Measurements from ENCODE around the gene GALK2. TPM values are rescaled to one million over a fixed set of nuclear protein-coding genes. Genes with fewer than 3 reads are reported as not detected.

The GALK2 gene
- total RNA-seq, 1 donor from 2014 or later, result 10.0 TPM

DNA sequence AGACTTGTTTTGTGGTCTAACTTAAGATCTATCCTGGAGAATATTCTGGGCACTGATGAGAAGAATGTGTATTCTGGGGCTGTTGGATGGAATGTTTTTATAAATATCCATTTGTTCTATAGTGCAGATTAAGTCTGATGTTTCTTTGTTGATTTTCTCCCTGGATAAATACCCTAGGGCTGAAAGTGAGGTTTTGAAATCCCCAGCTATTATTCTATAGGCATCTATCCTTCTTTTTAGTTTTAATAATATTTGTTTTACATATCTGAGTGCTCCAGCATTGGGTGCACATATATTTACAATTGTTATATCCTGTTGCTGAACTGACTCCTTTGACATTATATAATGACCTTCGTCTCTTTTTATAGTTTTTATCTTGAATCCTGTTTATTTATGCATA is 42.9 kb downstream of the GALK2 start:
- intact Hi-C loops (cut with DNase I), result no loop called here
- Histone ChIP-seq H3K9me3 (peaks cover 0 to 31% of the 10 kb centered on the region in 2 donors), H3K36me3 (peaks cover 0 to 6% of the 10 kb centered on the region in 2 donors), H3K27ac (no peak overlapping the region), H3K4me1 (no peaks in the 10 kb centered on the region), H3K27me3 (no peaks in the 10 kb centered on the region), H3K4me3 (no peak overlapping the region)
- no peak for DNase-seq (ENCODE audit: low spot score in 2 of 2)
- TF ChIP-seq CTCF (IDR thresholded peaks at IDR 0.05), result no peak

DNA sequence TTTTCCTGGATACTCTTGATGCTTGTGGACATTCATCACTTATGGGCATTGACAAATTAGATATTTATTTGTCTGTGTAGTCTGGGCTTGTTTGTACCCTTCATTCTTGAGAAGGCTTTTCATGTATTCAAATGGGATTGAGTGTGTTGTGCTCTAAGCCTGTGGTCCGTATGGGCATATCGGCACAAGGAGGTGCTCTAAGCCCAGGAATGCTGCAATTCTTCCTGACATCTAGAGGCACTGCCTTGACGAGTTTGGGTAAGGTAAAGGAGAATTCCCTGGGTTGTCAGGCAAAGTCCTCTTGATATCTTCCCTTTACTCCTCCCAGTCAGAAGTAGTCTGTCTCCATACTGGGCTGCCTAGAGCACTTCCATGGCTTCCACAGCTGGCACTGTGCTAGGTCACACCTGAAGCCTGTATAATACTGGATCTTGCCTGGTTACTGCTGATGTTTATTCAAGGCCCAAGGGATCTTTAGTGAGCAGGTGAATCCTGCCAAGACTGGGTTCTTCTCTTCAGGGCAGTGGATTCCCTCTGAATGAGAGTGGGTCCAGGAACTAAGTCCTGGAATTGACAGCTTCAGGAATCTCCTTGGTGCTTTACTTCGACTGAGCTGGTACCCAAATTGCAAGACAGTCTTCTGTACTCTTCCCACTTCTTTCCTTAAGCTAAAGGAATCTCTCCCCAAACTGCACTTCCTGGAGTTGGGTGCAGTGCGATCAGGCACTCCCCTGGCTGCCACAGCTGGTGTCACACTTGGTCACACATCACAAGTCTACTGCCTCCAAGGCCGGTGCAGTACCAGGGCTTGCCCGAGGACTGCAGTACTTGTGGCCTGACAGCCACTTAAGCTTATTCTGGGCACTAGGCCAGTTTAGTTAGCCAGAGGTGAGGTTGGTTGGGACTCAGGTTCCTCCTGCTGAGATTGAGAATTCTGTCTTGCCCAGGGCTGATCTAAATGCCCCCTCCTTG is 46.0 kb downstream of the GALK2 start:
- intact Hi-C loops (cut with DNase I), result no loop called here
- H3K4me1 ChIP-seq, result no peaks in the 10 kb centered on the region
- no peak for TF ChIP-seq CTCF (IDR thresholded peaks at IDR 0.05)
- H3K27ac ChIP-seq, result no peak overlapping the region
- H3K4me3 ChIP-seq, result no peak overlapping the region
- peaks cover 5 to 13% of the 10 kb centered on the region in 2 donors for H3K36me3 ChIP-seq
- peaks cover 0 to 4% of the 10 kb centered on the region in 2 donors for H3K9me3 ChIP-seq
- no peak for DNase-seq (ENCODE audit: low spot score in 2 of 2)
- no peaks in the 10 kb centered on the region for H3K27me3 ChIP-seq

- no peak for TF ChIP-seq CTCF (IDR thresholded peaks at IDR 0.05)
- Histone ChIP-seq H3K4me1 (no peaks in the 10 kb centered on the region), H3K4me3 (no peak overlapping the region), H3K9me3 (peaks cover 0 to 23% of the 10 kb centered on the region in 2 donors), H3K36me3 (peaks cover 6 to 9% of the 10 kb centered on the region in 2 donors), H3K27ac (no peak overlapping the region), H3K27me3 (no peaks in the 10 kb centered on the region)
- no peak for DNase-seq (ENCODE audit: low spot score in 2 of 2)
- intact Hi-C loops (cut with DNase I), result no loop called here
Measured at GRCh38 chr15:49223536-49224274, 53.7 kb downstream of the GALK2 start.

GRCh38 chr15:49225572-49226281 is 55.7 kb downstream of the GALK2 start:
- Histone ChIP-seq H3K36me3 (peaks cover 3 to 5% of the 10 kb centered on the region in 2 donors), H3K4me3 (no peak overlapping the region), H3K9me3 (peaks cover 0 to 23% of the 10 kb centered on the region in 2 donors), H3K4me1 (no peaks in the 10 kb centered on the region), H3K27ac (no peak overlapping the region), H3K27me3 (no peaks in the 10 kb centered on the region)
- no peak for TF ChIP-seq CTCF (IDR thresholded peaks at IDR 0.05)
- intact Hi-C loops (cut with DNase I), result no loop called here
- DNase-seq (ENCODE audit: low spot score in 2 of 2), result no peak

GRCh38 chr15:49227602-49228001 is 57.6 kb downstream of the GALK2 start:
- no peak for DNase-seq (ENCODE audit: low spot score in 2 of 2)
- no peak for TF ChIP-seq CTCF (IDR thresholded peaks at IDR 0.05)
- intact Hi-C loops (cut with DNase I), result no loop called here
- Histone ChIP-seq H3K36me3 (peaks cover 3 to 5% of the 10 kb centered on the region in 2 donors), H3K4me1 (no peaks in the 10 kb centered on the region), H3K9me3 (peaks cover 0 to 16% of the 10 kb centered on the region in 2 donors), H3K27me3 (no peaks in the 10 kb centered on the region), H3K4me3 (no peak overlapping the region), H3K27ac (no peak overlapping the region)
